Memory B cell (primary cell): Measurements from ENCODE around the gene WFS1.

ENCODE experiments used
- ATAC-seq: fragments of 150-1000 bp; cut with Tn5 transposase; 2 replicates; pipeline ENCODE4 v1.10.0; 2021; ENCODE audit warnings: low read depth, mild to moderate bottlenecking, moderate library complexity
- DNase-seq, 2 donors: peaks; one replicate each; pipeline ENCODE4 v3.0.0; 2022; ENCODE audit warnings: low spot score in 2 of 2
- H3K27ac Mint-ChIP-seq: one replicate; pipeline ENCODE4 v1.8.0; 2022; ENCODE audit warnings: mild to moderate bottlenecking, moderate library complexity, mixed read lengths
- H3K27me3 Mint-ChIP-seq: one replicate; pipeline ENCODE4 v1.8.0; 2022; ENCODE audit warnings: mixed read lengths
- H3K36me3 Mint-ChIP-seq: one replicate; pipeline ENCODE4 v1.8.0; 2022; ENCODE audit warnings: mild to moderate bottlenecking, mixed read lengths
- H3K4me1 Mint-ChIP-seq: one replicate; pipeline ENCODE4 v1.8.0; 2022; ENCODE audit warnings: mixed read lengths
- H3K4me3 Mint-ChIP-seq: one replicate; pipeline ENCODE4 v1.8.0; 2022; ENCODE audit warnings: mild to moderate bottlenecking, moderate library complexity, mixed read lengths
- H3K9me3 Mint-ChIP-seq: one replicate; pipeline ENCODE4 v1.8.0; 2022; ENCODE audit warnings: mixed read lengths

Gene WFS1

GRCh38 chr4:6301051-6301731, 31.5 kb downstream of the WFS1 start:
- Mint-ChIP-seq H3K27me3 (peaks cover 1% of the 10 kb centered on the region), H3K4me1 (no peaks in the 10 kb centered on the region), H3K4me3 (no peak overlapping the region), H3K27ac (no peak overlapping the region), H3K36me3 (peaks cover 21% of the 10 kb centered on the region), H3K9me3 (no peaks in the 10 kb centered on the region)
- no peak for ATAC-seq
- DNase-seq, result no peak

- Mint-ChIP-seq H3K36me3 (peaks cover 21% of the 10 kb centered on the region), H3K27me3 (peaks cover 2% of the 10 kb centered on the region), H3K27ac (no peak overlapping the region), H3K4me1 (no peaks in the 10 kb centered on the region), H3K9me3 (no peaks in the 10 kb centered on the region), H3K4me3 (no peak overlapping the region)
- ATAC-seq (no peak), DNase-seq (no peak)
These were observed 32.2 kb downstream of the WFS1 start for GRCh38 chr4:6301732-6302442.

DNA sequence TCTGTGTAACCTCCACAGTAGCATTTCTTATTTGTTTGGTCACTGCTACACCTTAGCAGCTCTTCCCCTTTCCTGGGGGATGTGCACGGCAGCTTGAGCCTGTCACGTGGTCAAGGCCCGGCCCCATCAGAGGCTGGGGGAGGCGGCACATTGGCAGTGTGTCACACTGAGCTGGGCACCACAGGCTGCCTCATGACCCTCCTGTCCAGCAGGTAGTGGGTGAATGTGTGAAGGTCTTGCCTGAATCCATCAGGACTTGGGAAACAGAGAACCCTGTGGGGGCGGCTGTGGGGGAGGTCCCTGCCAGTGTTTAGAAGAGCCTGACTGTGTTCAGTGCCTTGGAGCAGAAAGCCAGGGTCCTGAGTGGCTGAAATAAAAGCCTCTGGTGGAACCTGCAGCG, 33.2 kb downstream of the WFS1 start:
- H3K9me3 Mint-ChIP-seq, result no peaks in the 10 kb centered on the region
- DNase-seq, result no peak
- no peak for ATAC-seq
- H3K36me3 Mint-ChIP-seq, result peaks cover 21% of the 10 kb centered on the region
- H3K4me3 Mint-ChIP-seq, result no peak overlapping the region
- no peaks in the 10 kb centered on the region for H3K4me1 Mint-ChIP-seq
- H3K27me3 Mint-ChIP-seq, result peaks cover 2% of the 10 kb centered on the region
- H3K27ac Mint-ChIP-seq, result no peak overlapping the region

GRCh38 chr4:6303943-6304342, 34.3 kb downstream of the WFS1 start:
- ATAC-seq, result no peak

DNA sequence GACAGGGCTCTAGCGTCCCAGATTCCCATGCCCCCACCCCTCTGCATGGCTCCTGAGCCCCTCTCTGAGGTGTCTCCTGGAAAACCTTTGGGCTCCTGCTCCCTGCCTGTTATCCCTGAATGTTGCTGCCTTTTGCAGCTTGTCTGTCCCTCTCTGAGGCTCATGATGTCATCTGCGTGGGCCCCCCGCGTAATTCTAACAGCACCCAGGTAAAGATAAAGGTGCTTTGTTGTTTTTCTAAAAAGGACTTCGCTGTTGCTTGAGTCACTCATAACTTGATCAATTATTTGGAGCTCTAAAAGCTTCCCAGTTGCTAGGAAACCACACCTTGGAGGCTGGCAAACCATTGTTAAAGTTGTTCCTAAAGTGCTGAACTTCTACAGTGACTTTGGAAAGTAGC, 36.6 kb downstream of the WFS1 start:
- peaks cover 11% of the 10 kb centered on the region for H3K36me3 Mint-ChIP-seq
- no peaks in the 10 kb centered on the region for H3K9me3 Mint-ChIP-seq
- no peaks in the 10 kb centered on the region for H3K4me1 Mint-ChIP-seq
- ATAC-seq, result no peak
- H3K27ac Mint-ChIP-seq, result no peak overlapping the region
- peaks cover 11% of the 10 kb centered on the region for H3K27me3 Mint-ChIP-seq
- no peak for DNase-seq
- no peak overlapping the region for H3K4me3 Mint-ChIP-seq

More at GRCh38 chr4:6303943-6304342, 34.3 kb downstream of the WFS1 start:
- Mint-ChIP-seq H3K4me1 (no peaks in the 10 kb centered on the region), H3K27me3 (peaks cover 7% of the 10 kb centered on the region), H3K36me3 (peaks cover 23% of the 10 kb centered on the region), H3K9me3 (no peaks in the 10 kb centered on the region), H3K4me3 (no peak overlapping the region), H3K27ac (no peak overlapping the region)
- DNase-seq, result no peak

GRCh38 chr4:6307230-6307629, 37.6 kb downstream of the WFS1 start:
- ATAC-seq (no peak), DNase-seq (no peak)
- Mint-ChIP-seq H3K4me1 (no peaks in the 10 kb centered on the region), H3K36me3 (peaks cover 8% of the 10 kb centered on the region), H3K27me3 (peaks cover 11% of the 10 kb centered on the region), H3K9me3 (no peaks in the 10 kb centered on the region), H3K4me3 (no peak overlapping the region), H3K27ac (no peak overlapping the region)

DNA sequence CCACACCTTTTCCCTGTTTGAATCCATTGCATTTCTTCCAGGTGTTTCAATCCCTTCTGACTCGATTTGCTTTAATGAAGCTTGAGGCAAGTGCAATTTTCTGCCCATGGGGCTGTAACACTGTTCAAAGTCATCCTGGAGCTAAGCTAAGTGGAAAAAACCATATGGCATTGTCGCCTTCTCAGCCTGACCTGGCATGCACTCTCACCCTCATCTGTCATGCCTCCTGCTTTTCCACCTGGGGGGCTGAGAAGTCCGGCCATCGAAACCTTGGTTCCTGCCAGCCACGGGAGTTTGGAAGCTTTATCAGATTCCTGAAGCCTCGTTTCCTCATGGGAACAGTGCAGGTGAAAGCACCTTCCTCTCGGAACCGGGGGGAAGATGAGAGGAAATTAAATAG, 38.2 kb downstream of the WFS1 start:
- no peak overlapping the region for H3K4me3 Mint-ChIP-seq
- H3K9me3 Mint-ChIP-seq, result no peaks in the 10 kb centered on the region
- no peaks in the 10 kb centered on the region for H3K4me1 Mint-ChIP-seq
- H3K27me3 Mint-ChIP-seq, result peaks cover 12% of the 10 kb centered on the region
- no peak overlapping the region for H3K27ac Mint-ChIP-seq
- peaks cover 2% of the 10 kb centered on the region for H3K36me3 Mint-ChIP-seq
- DNase-seq (no peak), ATAC-seq (no peak)

GRCh38 chr4:6308899-6309643, 39.4 kb downstream of the WFS1 start:
- no peak for ATAC-seq
- Mint-ChIP-seq H3K27ac (no peak overlapping the region), H3K4me1 (no peaks in the 10 kb centered on the region), H3K27me3 (peaks cover 19% of the 10 kb centered on the region), H3K36me3 (peaks cover 2% of the 10 kb centered on the region), H3K9me3 (no peaks in the 10 kb centered on the region), H3K4me3 (no peak overlapping the region)
- DNase-seq, result no peak

DNA sequence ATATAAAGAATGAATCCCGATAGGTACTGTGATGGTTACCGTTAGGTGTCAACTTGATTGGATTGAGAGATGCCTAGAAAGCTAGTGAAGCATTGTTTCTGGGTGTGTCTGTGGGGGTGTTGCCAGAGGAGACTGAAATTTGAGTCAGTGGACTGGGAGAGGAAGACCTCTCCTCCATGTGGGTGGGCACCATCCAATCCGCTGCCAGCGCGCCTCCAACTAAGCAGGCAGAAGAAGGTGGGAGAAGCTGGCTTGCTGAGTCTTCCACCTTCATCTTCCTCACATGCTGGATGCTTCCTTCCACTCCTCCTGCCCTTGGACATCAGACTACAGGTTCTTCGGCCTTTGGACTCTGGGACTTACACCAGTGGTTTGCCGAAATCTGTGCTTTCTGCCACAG, 40.1 kb downstream of the WFS1 start:
- ATAC-seq, result no peak
- peaks cover 23% of the 10 kb centered on the region for H3K27me3 Mint-ChIP-seq
- H3K9me3 Mint-ChIP-seq, result no peaks in the 10 kb centered on the region
- H3K27ac Mint-ChIP-seq, result no peak overlapping the region
- peaks cover 2% of the 10 kb centered on the region for H3K36me3 Mint-ChIP-seq
- DNase-seq, result no peak
- no peaks in the 10 kb centered on the region for H3K4me1 Mint-ChIP-seq
- H3K4me3 Mint-ChIP-seq, result no peak overlapping the region

- H3K9me3 Mint-ChIP-seq, result no peaks in the 10 kb centered on the region
- ATAC-seq (no peak), DNase-seq (no peak)
- peaks cover 2% of the 10 kb centered on the region for H3K36me3 Mint-ChIP-seq
- H3K27me3 Mint-ChIP-seq, result peaks cover 26% of the 10 kb centered on the region
- H3K27ac Mint-ChIP-seq, result no peak overlapping the region
- no peak overlapping the region for H3K4me3 Mint-ChIP-seq
- H3K4me1 Mint-ChIP-seq, result no peaks in the 10 kb centered on the region
These were observed 43.6 kb downstream of the WFS1 start for GRCh38 chr4:6313216-6313615.

DNA sequence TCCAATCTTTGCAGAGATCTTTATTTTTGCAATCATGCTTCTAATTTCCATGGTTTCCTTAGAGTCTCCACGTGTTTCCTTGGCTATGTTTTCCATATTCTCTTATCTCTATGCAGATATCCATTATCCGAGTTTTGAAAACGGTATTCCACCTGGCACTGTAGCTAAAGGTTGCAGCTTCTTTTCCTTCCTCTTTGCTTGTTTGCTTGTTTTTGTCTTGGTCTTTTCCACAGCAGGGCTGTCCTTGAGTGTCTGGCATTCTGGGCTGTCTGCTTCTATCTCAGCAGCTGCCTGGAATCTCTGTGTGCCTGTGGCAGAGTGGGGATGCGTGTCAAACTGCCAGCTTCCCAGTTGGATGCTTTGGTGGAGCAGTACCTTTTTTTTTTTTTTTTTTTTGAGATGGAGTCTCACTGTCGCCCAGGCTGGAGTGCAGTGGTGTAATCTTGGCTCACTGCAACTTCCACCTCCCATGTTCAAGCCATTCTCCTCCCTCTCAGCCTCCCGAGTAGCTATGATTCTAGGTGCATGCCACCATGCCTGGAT, 46.9 kb downstream of the WFS1 start:
- DNase-seq (no peak), ATAC-seq (no peak)
- Mint-ChIP-seq H3K9me3 (no peaks in the 10 kb centered on the region), H3K4me1 (no peaks in the 10 kb centered on the region), H3K36me3 (no peaks in the 10 kb centered on the region), H3K27ac (no peak overlapping the region), H3K27me3 (peaks cover 23% of the 10 kb centered on the region), H3K4me3 (no peak overlapping the region)

GRCh38 chr4:6318206-6318605, 48.6 kb downstream of the WFS1 start:
- ATAC-seq (no peak), DNase-seq (no peak)
- Mint-ChIP-seq H3K9me3 (no peaks in the 10 kb centered on the region), H3K4me1 (no peaks in the 10 kb centered on the region), H3K36me3 (no peaks in the 10 kb centered on the region), H3K27ac (no peak overlapping the region), H3K27me3 (peaks cover 26% of the 10 kb centered on the region), H3K4me3 (no peak overlapping the region)

- no peaks in the 10 kb centered on the region for H3K36me3 Mint-ChIP-seq
- H3K27ac Mint-ChIP-seq, result no peak overlapping the region
- ATAC-seq, result no peak
- no peaks in the 10 kb centered on the region for H3K9me3 Mint-ChIP-seq
- H3K4me1 Mint-ChIP-seq, result no peaks in the 10 kb centered on the region
- no peak for DNase-seq
- peaks cover 18% of the 10 kb centered on the region for H3K27me3 Mint-ChIP-seq
- no peak overlapping the region for H3K4me3 Mint-ChIP-seq
These were observed 50.0 kb downstream of the WFS1 start for GRCh38 chr4:6319530-6320150.

DNA sequence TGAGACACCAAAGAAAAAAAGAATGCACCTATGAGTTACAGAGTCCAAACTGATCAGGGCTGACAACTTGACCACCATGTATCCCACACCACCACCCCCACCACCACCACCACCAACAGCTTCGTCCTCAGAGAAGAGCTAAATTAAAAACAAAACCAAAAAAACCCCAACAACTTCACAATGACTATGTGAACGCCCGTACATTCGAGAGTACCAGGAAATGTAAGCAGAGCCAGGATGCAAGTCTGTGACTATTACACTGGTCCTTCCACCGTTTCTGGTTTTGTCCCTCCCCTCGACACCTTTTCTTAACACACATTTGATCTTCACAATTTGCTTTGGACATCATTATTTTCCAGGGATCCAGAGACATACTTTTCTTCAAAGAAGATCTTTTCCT, 51.0 kb downstream of the WFS1 start:
- no peaks in the 10 kb centered on the region for H3K9me3 Mint-ChIP-seq
- H3K4me3 Mint-ChIP-seq, result no peak overlapping the region
- no peaks in the 10 kb centered on the region for H3K36me3 Mint-ChIP-seq
- H3K27me3 Mint-ChIP-seq, result peaks cover 18% of the 10 kb centered on the region
- H3K27ac Mint-ChIP-seq, result no peak overlapping the region
- no peaks in the 10 kb centered on the region for H3K4me1 Mint-ChIP-seq
- no peak for DNase-seq
- ATAC-seq, result no peak
